NCI-H1436 treated with DMSO at 0.1 percent for 48 hours (cell line): ENCODE measurements around the gene HAND2.

Experiments
- DNase-seq: peaks from one replicate; lab custom pipeline; 2025; lab: John Stamatoyannopoulos, UW

HAND2 gene

GRCh38 chr4:173519111-173520101, 10.6 kb downstream of the HAND2 start:
- DNase-seq, result no peak

- no peak for DNase-seq
Observed at GRCh38 chr4:173518425-173519102, 11.5 kb downstream of the HAND2 start.

GRCh38 chr4:173517781-173518424, 12.1 kb downstream of the HAND2 start:
- DNase-seq, result no peak

GRCh38 chr4:173516621-173517524, 13.2 kb downstream of the HAND2 start:
- DNase-seq, result no peak

- DNase-seq, result no peak
Observed at GRCh38 chr4:173515458-173515857, 14.6 kb downstream of the HAND2 start.

GRCh38 chr4:173514641-173515217, 15.3 kb downstream of the HAND2 start:
- no peak for DNase-seq

GRCh38 chr4:173513651-173514050, 16.4 kb downstream of the HAND2 start:
- DNase-seq, result no peak

GRCh38 chr4:173511787-173512361, 18.2 kb downstream of the HAND2 start:
- DNase-seq, result no peak

- no peak for DNase-seq
Observed at GRCh38 chr4:173509036-173510001, 20.7 kb downstream of the HAND2 start.

GRCh38 chr4:173508386-173509035, 21.5 kb downstream of the HAND2 start:
- DNase-seq, result no peak

- no peak for DNase-seq
Observed at GRCh38 chr4:173507471-173508385, 22.3 kb downstream of the HAND2 start.

- no peak for DNase-seq
Observed at GRCh38 chr4:173506597-173507211, 23.3 kb downstream of the HAND2 start.

GRCh38 chr4:173505924-173506518, 24.0 kb downstream of the HAND2 start:
- DNase-seq, result no peak

- DNase-seq, result no peak
Observed at GRCh38 chr4:173504181-173504503, 25.9 kb downstream of the HAND2 start.

GRCh38 chr4:173503330-173504180, 26.5 kb downstream of the HAND2 start:
- DNase-seq, result no peak

GRCh38 chr4:173502282-173502681, 27.7 kb downstream of the HAND2 start:
- DNase-seq, result no peak
